Vagina (tissue), 2 donors: ENCODE results near the gene NBPF20.
"Not testable (repeated sequence)": the region's sequence is repeated elsewhere in the genome, so short reads cannot be mapped to it uniquely, and the experiment has no call there.

Experiments used
- CTCF ChIP-seq, 3 experiments: fragments of 450-650 bp in 2 of 3; fragments of 200-600 bp in 1 of 3; sonication (generic) in 1 of 3; IDR thresholded peaks; one replicate each; pipeline ENCODE4 v1.5.1; 2017 to 2019; ENCODE audit warnings: antibody characterized with exemption in 3 of 3, mild to moderate bottlenecking in 2 of 3, moderate library complexity in 2 of 3
- POLR2AphosphoS5 ChIP-seq, 2 donors: sonication (generic); formaldehyde crosslinking; IDR thresholded peaks; one replicate each; pipeline ENCODE4 v1.9.0; 2017; ENCODE audit warnings: antibody characterized with exemption in 2 of 2, mild to moderate bottlenecking in 2 of 2, low read depth in 1 of 2; ENCODE audit not compliant: insufficient read depth in 1 of 2

GRCh38 chr1:145474837-145475368, 49.5 kb upstream of the NBPF20 start:
- TF ChIP-seq POLR2AphosphoS5 (IDR thresholded peaks at IDR 0.05; ENCODE audit: insufficient read depth in 1 of 2, low read depth in 1 of 2); CTCF (IDR thresholded peaks at IDR 0.05): not testable (repeated sequence)
